Keratinocyte (primary cell): Measurements from ENCODE around the gene CNTNAP5. TPM values are rescaled to one million over a fixed set of nuclear protein-coding genes. Genes with fewer than 3 reads are reported as not detected.

Experiments
- DNase-seq: peaks from one replicate; pipeline ENCODE4 v3.0.0-alpha.2; 2011; ENCODE audit warnings: low read depth, missing footprints, low spot score
- FAIRE-seq: peaks from 2 replicates; lab custom pipeline; 2011; peaks lifted over from hg19 to GRCh38; lab: Jason Lieb, UNC
- H2AFZ ChIP-seq: 2 replicates; pipeline ENCODE4 v1.6.0; 2012; ENCODE audit warnings: low read length, control low read depth, inconsistent platforms; ENCODE audit not compliant: control insufficient read depth
- H3K27ac ChIP-seq: 2 replicates; pipeline ENCODE4 v1.5.1; 2011; ENCODE audit warnings: low read length; ENCODE audit not compliant: control insufficient read depth, insufficient read depth
- H3K27me3 ChIP-seq: 3 replicates; pipeline ENCODE4 v1.6.0; 2011; ENCODE audit warnings: low read length; ENCODE audit not compliant: control insufficient read depth, insufficient read depth; ENCODE audit errors: extremely low read depth
- H3K36me3 ChIP-seq, 2 experiments: 2 replicates in 1 of 2; 3 replicates in 1 of 2; pipeline ENCODE4 v1.5.1; 2011; ENCODE audit warnings: low read length in 2 of 2, mild to moderate bottlenecking in 1 of 2; ENCODE audit not compliant: control insufficient read depth in 2 of 2, insufficient read depth in 2 of 2; ENCODE audit errors: extremely low read depth in 1 of 2
- H3K4me1 ChIP-seq: 3 replicates; pipeline ENCODE4 v1.5.1; 2011; ENCODE audit warnings: low read length; ENCODE audit not compliant: control insufficient read depth, insufficient read depth; ENCODE audit errors: extremely low read depth
- H3K4me2 ChIP-seq: 3 replicates; pipeline ENCODE4 v1.6.0; 2011; ENCODE audit warnings: low read depth, low read length; ENCODE audit not compliant: control insufficient read depth, insufficient read depth; ENCODE audit errors: extremely low read depth
- H3K4me3 ChIP-seq, 3 experiments: fragments of 200-600 bp in 1 of 3; sonication (generic) in 1 of 3; 2 replicates in 2 of 3; 3 replicates in 1 of 3; pipeline ENCODE4 v1.5.1; 2011 to 2016; ENCODE audit warnings: low read length in 3 of 3, mild to moderate bottlenecking in 3 of 3, control low read depth in 2 of 3, inconsistent platforms in 1 of 3, low read depth in 1 of 3, mixed read lengths in 1 of 3, mixed run types in 1 of 3, moderate library complexity in 1 of 3; ENCODE audit not compliant: control insufficient read depth in 2 of 3, insufficient read depth in 2 of 3; ENCODE audit errors: extremely low read depth in 1 of 3
- H3K79me2 ChIP-seq: 2 replicates; pipeline ENCODE4 v1.6.0; 2012; ENCODE audit warnings: low read length; ENCODE audit not compliant: control insufficient read depth, insufficient read depth
- H3K9ac ChIP-seq: 3 replicates; pipeline ENCODE4 v1.6.0; 2011; ENCODE audit warnings: low read length; ENCODE audit not compliant: control insufficient read depth, insufficient read depth; ENCODE audit errors: extremely low read depth
- H3K9me1 ChIP-seq: 3 replicates; pipeline ENCODE4 v1.6.0; 2011; ENCODE audit warnings: low read length; ENCODE audit not compliant: control insufficient read depth, insufficient read depth; ENCODE audit errors: extremely low read depth
- H3K9me3 ChIP-seq: 2 replicates; pipeline ENCODE4 v1.5.1; 2012; ENCODE audit warnings: low read depth, low read length; ENCODE audit not compliant: control insufficient read depth
- H4K20me1 ChIP-seq: 3 replicates; pipeline ENCODE4 v1.6.0; 2011; ENCODE audit warnings: low read length; ENCODE audit not compliant: control insufficient read depth, insufficient read depth; ENCODE audit errors: extremely low read depth
- EZH2 ChIP-seq: IDR thresholded peaks from one replicate; pipeline ENCODE4 v1.6.1; 2012; ENCODE audit warnings: inconsistent platforms, mild to moderate bottlenecking, low read length, moderate library complexity
- dilution Hi-C: fragments of 300-500 bp; cut with MboI; formaldehyde crosslinking; loops from one replicate; pipeline ENCODE4 v1.7.0; 2020; ENCODE audit warnings: low sequenced_read_pairs; ENCODE audit not compliant: extremely low pct_ligation_motif_present
- polyA plus RNA-seq, 5 experiments: library from polyadenylated mRNA; depleted of rRNA in 3 of 5; stranded (reverse) in 3 of 5; stranded (forward) in 1 of 5; unstranded in 1 of 5; fragments of >200 nt; gene quantifications; 1 replicate in 1 of 5; 2 replicates in 3 of 5; 3 replicates in 1 of 5; pipeline versions ENCODE4 v1.2.1 to v1.2.3, GENCODE V29; 2011 to 2012; ENCODE audit warnings: missing spikeins in 2 of 5, low read depth in 1 of 5, low replicate concordance in 1 of 5
- TF ChIP-seq, protein P1 (sequence below), 3 experiments: IDR thresholded peaks in 1 of 3; conservative IDR thresholded peaks in 1 of 3; optimal IDR thresholded peaks in 1 of 3; 2 replicates in 2 of 3; 3 replicates in 1 of 3; pipeline versions ENCODE3 to v1.5.1; 2011; ENCODE audit warnings: low read length in 3 of 3, mild to moderate bottlenecking in 3 of 3, moderate library complexity in 2 of 3, control low read depth in 1 of 3, inconsistent platforms in 1 of 3; ENCODE audit not compliant: insufficient read depth in 2 of 3; ENCODE audit errors: extremely low read depth in 1 of 3

Gene CNTNAP5
- polyA plus RNA-seq, 1 donor (not counting 4 experiments of a cell fraction or from before 2014, with no cell fraction given) = not detected

DNA sequence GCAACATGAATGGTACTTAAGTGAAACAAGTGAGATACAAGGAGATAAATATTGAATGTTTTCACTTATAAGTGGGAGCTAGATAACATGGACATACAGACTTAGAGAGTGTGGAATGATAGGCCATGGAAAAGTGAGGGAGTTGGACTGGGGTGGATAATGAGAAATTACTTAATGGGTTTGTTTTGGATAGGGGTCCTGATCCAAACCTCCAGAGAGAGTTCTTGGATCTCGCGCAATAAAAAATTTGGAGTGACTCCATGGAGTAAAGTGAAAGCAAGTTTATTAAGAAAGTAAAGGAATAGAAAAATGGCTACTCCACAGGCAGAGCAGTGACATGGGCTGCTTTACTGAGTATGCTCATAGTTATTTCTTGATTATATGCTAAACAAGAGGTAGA, 508.9 kb downstream of the CNTNAP5 start:
- FAIRE-seq = no peak
- dilution Hi-C loops = no loop called here

DNA sequence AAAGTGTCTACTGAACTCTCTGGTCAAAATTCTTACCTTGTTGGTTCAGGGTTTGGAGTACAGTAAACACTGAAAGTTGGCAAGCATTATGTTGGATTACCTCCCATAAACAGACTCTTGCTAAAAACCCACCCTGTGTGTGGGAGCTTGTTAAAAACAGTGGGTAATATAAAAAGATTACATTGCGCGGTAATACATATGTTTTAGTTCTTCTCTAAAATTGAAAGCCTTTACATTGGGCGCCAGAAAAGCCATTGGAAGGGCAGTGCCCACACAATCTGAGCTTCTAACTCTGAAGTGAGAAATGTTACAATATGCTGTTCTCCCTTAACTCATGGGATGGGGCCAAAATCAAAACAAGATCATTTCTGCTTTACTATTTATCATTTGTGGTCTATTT, 510.7 kb downstream of the CNTNAP5 start:
- no peak overlapping the region for H3K4me2 ChIP-seq
- TF ChIP-seq, protein P1, sequence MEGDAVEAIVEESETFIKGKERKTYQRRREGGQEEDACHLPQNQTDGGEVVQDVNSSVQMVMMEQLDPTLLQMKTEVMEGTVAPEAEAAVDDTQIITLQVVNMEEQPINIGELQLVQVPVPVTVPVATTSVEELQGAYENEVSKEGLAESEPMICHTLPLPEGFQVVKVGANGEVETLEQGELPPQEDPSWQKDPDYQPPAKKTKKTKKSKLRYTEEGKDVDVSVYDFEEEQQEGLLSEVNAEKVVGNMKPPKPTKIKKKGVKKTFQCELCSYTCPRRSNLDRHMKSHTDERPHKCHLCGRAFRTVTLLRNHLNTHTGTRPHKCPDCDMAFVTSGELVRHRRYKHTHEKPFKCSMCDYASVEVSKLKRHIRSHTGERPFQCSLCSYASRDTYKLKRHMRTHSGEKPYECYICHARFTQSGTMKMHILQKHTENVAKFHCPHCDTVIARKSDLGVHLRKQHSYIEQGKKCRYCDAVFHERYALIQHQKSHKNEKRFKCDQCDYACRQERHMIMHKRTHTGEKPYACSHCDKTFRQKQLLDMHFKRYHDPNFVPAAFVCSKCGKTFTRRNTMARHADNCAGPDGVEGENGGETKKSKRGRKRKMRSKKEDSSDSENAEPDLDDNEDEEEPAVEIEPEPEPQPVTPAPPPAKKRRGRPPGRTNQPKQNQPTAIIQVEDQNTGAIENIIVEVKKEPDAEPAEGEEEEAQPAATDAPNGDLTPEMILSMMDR (optimal IDR thresholded peaks at IDR 0.05 in 1 of 3, IDR thresholded peaks at IDR 0.05 in 1 of 3, conservative IDR thresholded peaks at IDR 0.05 in 1 of 3; ENCODE audit: extremely low read depth in 1 of 3, insufficient read depth in 2 of 3, low read length in 3 of 3) = no peak
- TF ChIP-seq EZH2 = no peak
- H3K27ac ChIP-seq = no peak overlapping the region
- no peaks in the 10 kb centered on the region for H3K79me2 ChIP-seq
- H3K9me3 ChIP-seq = no peaks in the 10 kb centered on the region
- no peak overlapping the region for H3K9ac ChIP-seq
- H3K4me3 ChIP-seq = no peak overlapping the region
- H2AFZ ChIP-seq = no peak overlapping the region
- no peaks in the 10 kb centered on the region for H3K9me1 ChIP-seq
- dilution Hi-C loops = no loop called here
- H3K27me3 ChIP-seq = no peaks in the 10 kb centered on the region
- no peaks in the 10 kb centered on the region for H4K20me1 ChIP-seq
- H3K36me3 ChIP-seq = no peaks in the 10 kb centered on the region
- no peak for DNase-seq
- H3K4me1 ChIP-seq = no peaks in the 10 kb centered on the region
- FAIRE-seq = no peak

More for the DNA sequence above, 508.9 kb downstream of the CNTNAP5 start:
- Histone ChIP-seq H3K27me3 (no peaks in the 10 kb centered on the region), H3K4me1 (no peaks in the 10 kb centered on the region), H3K27ac (no peak overlapping the region), H3K9me1 (no peaks in the 10 kb centered on the region), H2AFZ (no peak overlapping the region), H3K9ac (no peak overlapping the region), H3K4me2 (no peak overlapping the region), H3K4me3 (no peak overlapping the region), H4K20me1 (no peaks in the 10 kb centered on the region), H3K9me3 (no peaks in the 10 kb centered on the region), H3K36me3 (no peaks in the 10 kb centered on the region), H3K79me2 (no peaks in the 10 kb centered on the region)
- no peak for TF ChIP-seq EZH2
- TF ChIP-seq, protein P1 (optimal IDR thresholded peaks at IDR 0.05 in 1 of 3, IDR thresholded peaks at IDR 0.05 in 1 of 3, conservative IDR thresholded peaks at IDR 0.05 in 1 of 3; ENCODE audit: extremely low read depth in 1 of 3, insufficient read depth in 2 of 3, low read length in 3 of 3) = no peak
- no peak for DNase-seq
